ENCODE measurements around the gene ABCA7.

The ABCA7 gene

GRCh38 chr19:1085676-1086442 is 46.0 kb downstream of the ABCA7 start:
- FAIRE-seq (no peak), DNase-seq (ENCODE audit: insufficient read length, low spot score) (no peak)
- no peak for TF ChIP-seq POLR2A (IDR thresholded peaks at IDR 0.05; ENCODE audit: low read depth, low read length)

GRCh38 chr19:1086613-1087012 is 46.7 kb downstream of the ABCA7 start:
- TF ChIP-seq POLR2A (IDR thresholded peaks at IDR 0.05; ENCODE audit: low read depth, low read length) = no peak
- DNase-seq (ENCODE audit: insufficient read length, low spot score) (no peak), FAIRE-seq (no peak)

GRCh38 chr19:1087813-1088415 is 48.0 kb downstream of the ABCA7 start:
- no peak for TF ChIP-seq POLR2A (IDR thresholded peaks at IDR 0.05; ENCODE audit: low read depth, low read length)
- DNase-seq (ENCODE audit: insufficient read length, low spot score) = no peak
- no peak for FAIRE-seq

DNA sequence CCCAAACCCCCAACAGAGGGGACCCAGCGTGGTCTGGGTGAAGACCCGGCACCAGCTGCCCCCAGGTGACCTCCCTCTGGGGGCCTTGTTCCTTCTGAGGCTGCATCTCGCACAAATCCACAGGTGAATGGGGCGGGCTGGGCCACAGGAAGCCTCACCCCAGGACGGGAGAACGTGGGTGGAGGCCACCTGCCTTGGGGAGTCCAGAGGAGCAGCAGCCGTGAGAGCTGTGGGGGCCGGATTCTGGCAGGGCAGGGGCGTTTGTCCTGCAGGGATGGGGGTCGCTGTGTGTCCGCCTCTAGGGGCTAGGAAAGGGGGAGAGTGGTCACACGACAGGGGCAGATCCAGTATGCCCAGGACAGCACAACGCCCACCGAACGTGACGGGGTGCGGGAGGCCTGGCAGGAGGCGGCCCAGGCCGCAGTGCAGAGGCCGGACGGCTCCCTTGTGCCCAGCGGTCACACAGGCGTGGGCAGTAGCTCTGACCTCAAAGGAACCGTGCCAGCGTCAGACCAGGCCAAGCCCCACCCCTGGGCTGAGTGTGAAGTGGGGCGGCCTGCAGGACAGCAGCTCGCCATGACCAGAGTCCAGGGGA is 48.6 kb downstream of the ABCA7 start:
- DNase-seq (ENCODE audit: insufficient read length, low spot score) (no peak), FAIRE-seq (no peak)
- no peak for TF ChIP-seq POLR2A (IDR thresholded peaks at IDR 0.05; ENCODE audit: low read depth, low read length)

DNA sequence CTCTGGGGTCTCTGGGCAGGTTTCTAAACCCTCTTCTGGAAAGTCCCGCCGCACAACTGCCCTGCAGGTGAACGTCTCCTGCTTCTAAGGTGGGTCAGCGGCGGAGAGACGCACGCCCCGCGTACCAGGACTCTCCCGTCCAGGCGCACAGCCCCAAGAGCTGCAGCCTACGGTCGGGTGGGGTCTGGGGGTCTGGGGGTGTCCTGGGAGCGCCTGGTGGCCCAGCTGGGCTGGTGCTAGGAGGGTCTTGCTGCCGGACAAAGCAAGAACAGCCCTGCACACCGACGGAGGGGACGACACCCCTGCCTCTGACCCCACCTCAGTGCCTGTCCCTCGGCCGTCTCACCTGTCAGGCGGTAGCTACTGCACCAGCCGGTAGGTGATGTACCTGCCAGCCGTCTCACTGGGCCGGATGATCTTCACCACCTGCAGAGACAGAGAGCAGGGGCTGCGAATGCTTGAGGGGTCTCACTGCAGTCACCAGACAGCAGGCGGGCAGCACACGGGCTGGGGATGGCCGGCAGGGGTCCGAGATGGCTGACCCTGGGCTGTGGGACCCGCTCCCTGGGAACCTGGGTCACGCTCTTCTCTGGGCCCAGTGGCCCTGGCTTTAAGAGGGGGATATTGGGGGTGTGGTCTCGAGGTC is 49.3 kb downstream of the ABCA7 start:
- no peak for FAIRE-seq
- TF ChIP-seq POLR2A (IDR thresholded peaks at IDR 0.05; ENCODE audit: low read depth, low read length) = no peak

GRCh38 chr19:1089891-1090290 is 50.0 kb downstream of the ABCA7 start:
- TF ChIP-seq POLR2A (IDR thresholded peaks at IDR 0.05; ENCODE audit: low read depth, low read length) = no peak
- FAIRE-seq = no peak
- no peak for DNase-seq (ENCODE audit: insufficient read length, low spot score)

More for the DNA sequence above, 49.3 kb downstream of the ABCA7 start:
- no peak for DNase-seq (ENCODE audit: insufficient read length, low spot score)

GRCh38 chr19:1090731-1091543 is 51.0 kb downstream of the ABCA7 start:
- DNase-seq (ENCODE audit: insufficient read length, low spot score) = no peak
- TF ChIP-seq POLR2A (IDR thresholded peaks at IDR 0.05; ENCODE audit: low read depth, low read length) = no peak
- FAIRE-seq = no peak

DNA sequence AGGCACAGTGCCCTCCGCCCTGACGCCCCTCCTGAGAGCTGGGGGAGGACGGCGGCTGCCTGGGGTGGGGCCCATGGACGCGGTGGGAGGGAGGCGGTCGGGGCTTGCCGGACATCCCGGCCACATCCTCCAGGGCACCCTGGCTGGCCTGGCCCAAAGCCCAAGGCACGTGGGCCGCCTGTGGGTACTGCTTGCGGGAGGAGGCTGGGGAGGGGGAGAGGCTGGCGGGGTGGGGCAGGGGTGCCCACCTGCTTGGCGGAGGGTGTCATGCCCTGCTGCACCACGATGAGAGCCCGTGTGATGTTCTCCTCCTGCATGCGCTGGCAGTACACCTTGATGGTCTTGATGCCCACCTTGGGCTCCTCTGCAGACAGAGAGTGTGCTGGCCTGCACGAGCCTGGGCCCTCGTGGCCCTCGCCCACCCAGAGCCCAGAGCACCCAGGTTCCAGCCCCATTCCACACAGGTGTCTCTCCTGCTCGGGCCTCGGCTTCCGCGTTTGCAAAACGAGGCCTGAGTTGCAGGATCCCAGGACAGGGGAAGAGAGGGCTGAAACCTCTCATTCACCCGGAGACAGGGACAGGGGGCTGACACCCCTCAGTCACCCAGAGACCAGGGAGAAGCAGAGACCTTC is 51.8 kb downstream of the ABCA7 start:
- TF ChIP-seq POLR2A (IDR thresholded peaks at IDR 0.05; ENCODE audit: low read depth, low read length) = no peak
- FAIRE-seq (no peak), DNase-seq (ENCODE audit: insufficient read length, low spot score) (no peak)

DNA sequence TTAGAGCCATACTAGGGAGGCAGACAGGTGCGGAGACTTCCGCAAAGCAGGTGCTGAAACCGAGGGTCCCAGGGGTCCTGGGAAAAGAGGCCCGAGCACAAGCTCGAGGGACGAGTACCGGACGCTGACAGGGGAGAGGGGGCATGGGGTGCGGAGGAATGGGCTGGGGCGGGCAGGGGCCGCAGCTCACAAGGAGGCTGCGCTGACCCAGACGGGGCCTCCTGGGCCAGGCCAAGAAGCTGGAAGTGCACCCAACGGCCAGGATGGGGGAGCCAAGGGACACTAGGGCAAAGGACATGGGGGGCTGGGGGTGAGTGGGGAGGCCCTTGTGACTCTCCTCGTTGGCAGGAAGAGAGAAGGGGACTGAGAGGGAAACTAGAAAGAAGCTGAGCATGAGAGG is 53.4 kb downstream of the ABCA7 start:
- no peak for TF ChIP-seq POLR2A (IDR thresholded peaks at IDR 0.05; ENCODE audit: low read depth, low read length)
- no peak for DNase-seq (ENCODE audit: insufficient read length, low spot score)
- no peak for FAIRE-seq

DNA sequence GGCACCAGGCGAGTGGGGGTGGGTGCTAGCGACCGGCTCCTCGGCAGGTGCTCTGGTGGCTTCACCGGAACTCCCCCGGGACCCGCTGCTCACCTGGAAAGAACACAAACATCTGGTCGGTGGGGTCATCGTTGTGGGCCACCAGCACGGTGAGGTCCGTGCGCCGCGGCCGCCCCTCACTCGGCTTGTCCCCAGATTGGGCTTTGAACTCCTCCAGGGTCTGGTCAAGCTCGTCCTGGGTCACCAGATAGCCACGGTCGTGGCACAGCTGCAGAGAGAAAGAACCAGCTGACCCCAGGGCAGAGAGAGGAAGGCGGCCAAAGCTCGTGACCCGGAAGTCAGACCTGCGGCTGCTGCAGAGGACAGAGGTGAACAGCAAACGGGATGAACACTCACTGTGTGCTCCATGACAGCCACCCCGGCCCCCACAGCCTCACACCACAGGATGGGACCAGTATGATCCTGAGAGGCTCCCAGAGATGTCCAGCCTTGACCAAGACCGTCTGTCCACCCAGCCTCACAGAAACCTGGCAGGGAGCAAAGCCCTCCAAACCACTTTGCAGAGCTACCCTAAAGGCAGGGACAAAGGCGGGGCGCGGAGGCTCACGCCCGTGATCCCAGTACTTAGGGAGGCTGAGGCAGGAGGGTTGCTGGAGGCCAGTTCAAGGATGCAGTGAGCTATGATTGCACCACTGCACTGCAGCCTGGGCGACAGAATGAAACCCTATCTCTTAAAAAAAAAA is 54.1 kb downstream of the ABCA7 start:
- no peak for FAIRE-seq
- no peak for TF ChIP-seq POLR2A (IDR thresholded peaks at IDR 0.05; ENCODE audit: low read depth, low read length)

GRCh38 chr19:1094655-1094977 is 54.7 kb downstream of the ABCA7 start:
- DNase-seq (ENCODE audit: insufficient read length, low spot score) = no peak
- TF ChIP-seq POLR2A (IDR thresholded peaks at IDR 0.05; ENCODE audit: low read depth, low read length) = no peak
- no peak for FAIRE-seq

More for the DNA sequence above, 54.1 kb downstream of the ABCA7 start:
- no peak for DNase-seq (ENCODE audit: insufficient read length, low spot score)

DNA sequence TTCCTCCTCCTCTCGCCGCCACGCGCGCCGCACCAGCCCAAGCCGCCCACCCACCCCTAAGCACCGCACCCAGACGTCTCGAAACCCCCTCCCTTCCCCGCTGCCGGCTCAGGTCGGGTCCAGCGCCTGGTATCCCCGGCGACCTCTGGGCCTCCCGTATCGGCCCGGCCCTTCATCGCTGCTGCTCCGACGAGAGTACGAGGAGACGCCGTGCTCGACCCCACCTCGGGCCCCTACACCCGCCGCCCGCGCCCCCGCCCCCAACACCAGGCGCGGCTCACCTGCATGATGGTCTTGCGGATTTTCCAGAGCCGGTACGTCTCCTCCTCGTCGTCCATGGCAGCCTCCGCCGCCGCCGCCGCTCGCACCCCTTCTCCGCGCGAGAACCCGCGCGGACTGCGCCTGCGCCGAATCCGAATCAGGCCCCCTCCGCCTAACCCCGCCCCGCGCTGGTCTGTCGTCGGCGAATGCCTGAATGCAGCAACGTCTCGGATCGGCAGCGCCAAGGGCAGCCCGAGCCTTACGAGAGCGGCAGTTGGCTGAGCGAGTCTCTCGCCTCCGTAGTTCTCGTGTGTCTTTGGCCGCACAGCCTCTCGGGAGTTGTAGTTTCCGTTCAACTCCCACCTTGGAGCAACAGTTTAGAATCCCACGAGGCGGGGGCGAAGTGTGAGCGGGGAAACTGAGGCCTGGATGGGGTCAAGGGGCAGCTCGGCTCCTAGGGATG is 55.2 kb downstream of the ABCA7 start, which contains the start of gene POLR2E:
TSS of gene POLR2E (minus strand) at position 398 of the 724 bp plus-strand sequence. CDS start at position 338, 60 bp downstream.
- DNase-seq (ENCODE audit: insufficient read length, low spot score) (peak; percentile 93), FAIRE-seq (peak; percentile 87)
- peak; percentile 81 for TF ChIP-seq POLR2A (IDR thresholded peaks at IDR 0.05; ENCODE audit: low read depth, low read length)
